HEK293T (cell line): ENCODE data around the gene UAP1.

ENCODE experiments used
- ARNT ChIP-seq: fragments of 450-650 bp; IDR thresholded peaks from 2 replicates; pipeline ENCODE4 v1.6.1; 2017; ENCODE audit warnings: mild to moderate bottlenecking
- BHLHE40 ChIP-seq: fragments of 450-650 bp; IDR thresholded peaks from 2 replicates; pipeline ENCODE4 v1.6.1; 2016; ENCODE audit warnings: mild to moderate bottlenecking, moderate library complexity, borderline replicate concordance
- ELF4 ChIP-seq: fragments of 450-650 bp; IDR thresholded peaks from 2 replicates; pipeline ENCODE4 v1.6.1; 2017; ENCODE audit warnings: antibody characterized with exemption
- FOXA1 ChIP-seq: fragments of 450-650 bp; IDR thresholded peaks from 2 replicates; pipeline ENCODE4 v1.6.1; 2016; ENCODE audit warnings: mild to moderate bottlenecking
- FOXK2 ChIP-seq: fragments of 450-650 bp; IDR thresholded peaks from 2 replicates; pipeline ENCODE4 v1.6.1; 2016; ENCODE audit warnings: mild to moderate bottlenecking
- FOXM1 ChIP-seq: fragments of 450-650 bp; IDR thresholded peaks from 2 replicates; pipeline ENCODE4 v1.6.1; 2017; ENCODE audit warnings: mild to moderate bottlenecking, borderline replicate concordance
- L3MBTL2 ChIP-seq: fragments of 450-650 bp; conservative IDR thresholded peaks from 2 replicates; pipeline ENCODE4 v1.6.1; 2016; ENCODE audit warnings: mild to moderate bottlenecking
- NFRKB ChIP-seq: fragments of 450-650 bp; IDR thresholded peaks from 2 replicates; pipeline ENCODE4 v1.6.1; 2016; ENCODE audit warnings: mild to moderate bottlenecking, moderate library complexity
- SUZ12 ChIP-seq: fragments of 450-650 bp; IDR thresholded peaks from 2 replicates; pipeline ENCODE4 v1.6.1; 2016; ENCODE audit warnings: mild to moderate bottlenecking
- TARDBP ChIP-seq: fragments of 450-650 bp; IDR thresholded peaks from 2 replicates; pipeline ENCODE4 v1.6.1; 2016
- ZNF384 ChIP-seq: fragments of 450-650 bp; IDR thresholded peaks from 2 replicates; pipeline ENCODE4 v1.6.1; 2016
- TF ChIP-seq, protein P1 (sequence below): fragments of 450-650 bp; IDR thresholded peaks from 2 replicates; pipeline ENCODE4 v1.6.1; 2016

DNA sequence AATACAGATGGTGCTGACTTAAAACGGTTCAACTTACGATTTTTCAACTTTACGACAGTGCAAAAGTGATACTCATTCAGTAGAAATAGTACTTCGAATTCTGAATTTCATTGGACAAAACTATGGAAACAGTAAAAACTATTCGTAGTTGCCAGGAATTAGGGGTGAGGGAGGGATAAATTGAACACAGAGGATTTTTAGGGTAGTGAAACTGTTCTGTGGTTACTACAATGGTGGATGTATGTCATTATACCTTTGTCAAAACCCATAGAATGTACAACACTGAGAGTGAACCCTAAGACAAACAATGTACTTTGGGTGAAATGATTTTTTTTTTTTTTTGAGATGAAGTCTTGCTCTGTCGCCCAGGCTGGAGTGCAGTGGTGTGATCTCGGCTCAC is 78.2 kb downstream of the UAP1 start:
- TF ChIP-seq, protein P1, sequence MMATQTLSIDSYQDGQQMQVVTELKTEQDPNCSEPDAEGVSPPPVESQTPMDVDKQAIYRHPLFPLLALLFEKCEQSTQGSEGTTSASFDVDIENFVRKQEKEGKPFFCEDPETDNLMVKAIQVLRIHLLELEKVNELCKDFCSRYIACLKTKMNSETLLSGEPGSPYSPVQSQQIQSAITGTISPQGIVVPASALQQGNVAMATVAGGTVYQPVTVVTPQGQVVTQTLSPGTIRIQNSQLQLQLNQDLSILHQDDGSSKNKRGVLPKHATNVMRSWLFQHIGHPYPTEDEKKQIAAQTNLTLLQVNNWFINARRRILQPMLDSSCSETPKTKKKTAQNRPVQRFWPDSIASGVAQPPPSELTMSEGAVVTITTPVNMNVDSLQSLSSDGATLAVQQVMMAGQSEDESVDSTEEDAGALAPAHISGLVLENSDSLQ = no peak
- TF ChIP-seq NFRKB = no peak
- TF ChIP-seq TARDBP = no peak
- TF ChIP-seq SUZ12 = no peak
- TF ChIP-seq ELF4 = no peak
- TF ChIP-seq ARNT = no peak
- no peak for TF ChIP-seq FOXK2
- no peak for TF ChIP-seq FOXA1
- TF ChIP-seq FOXM1 = no peak
- no peak for TF ChIP-seq L3MBTL2
- no peak for TF ChIP-seq ZNF384
- no peak for TF ChIP-seq BHLHE40
